ENCODE results near the gene KCNMA1. TPM values are rescaled to one million over a fixed set of nuclear protein-coding genes. Genes with fewer than 3 reads are reported as not detected.

The KCNMA1 gene
- total and polyA plus RNA-seq, 10 donors: 9.3 to 114 (median 51.5) TPM

- H3K4me1 ChIP-seq: no peaks in the 10 kb centered on the region
- no peak overlapping the region for H3K27ac ChIP-seq
- WGBS, 5 donors: 69 to 85% (median 78%) methylated on average over 5 of the region's 5 CpGs
- intact Hi-C loops (cut with DNase I; ENCODE audit: low total_unique reads): no loop called here
- DNase-seq: no peak
- TF ChIP-seq POLR2A (IDR thresholded peaks at IDR 0.05) (no peak), POLR2AphosphoS5 (IDR thresholded peaks at IDR 0.05) (no peak), CTCF (IDR thresholded peaks at IDR 0.05 in 8 of 11, conservative IDR thresholded peaks at IDR 0.05 in 3 of 11) (no peak)
- H3K36me3 ChIP-seq: no peaks in the 10 kb centered on the region
- H3K4me3 ChIP-seq: no peak overlapping the region
- H3K27me3 ChIP-seq (replicated peaks in 1 of 7): no peaks in the 10 kb centered on the region
- H3K9me3 ChIP-seq: peaks cover 0 to 16% (median 3%) of the 10 kb centered on the region in 8 donors
Measured at GRCh38 chr10:76892766-76893479, 744.7 kb downstream of the KCNMA1 start.

GRCh38 chr10:76887223-76888010 is 750.2 kb downstream of the KCNMA1 start:
- H3K4me1 ChIP-seq: peaks cover 0 to 20% (median 8%) of the 10 kb centered on the region in 6 donors
- intact Hi-C loops (cut with DNase I; ENCODE audit: low total_unique reads): no loop called here
- 91 to 94% (median 93%) methylated on average over 19 of the region's 19 CpGs for WGBS, 5 donors
- H3K36me3 ChIP-seq: no peaks in the 10 kb centered on the region
- no peak for TF ChIP-seq POLR2A (IDR thresholded peaks at IDR 0.05)
- no peak for TF ChIP-seq CTCF (IDR thresholded peaks at IDR 0.05 in 8 of 11, conservative IDR thresholded peaks at IDR 0.05 in 3 of 11)
- no peak for TF ChIP-seq POLR2AphosphoS5 (IDR thresholded peaks at IDR 0.05)
- H3K9me3 ChIP-seq: no peaks in the 10 kb centered on the region
- H3K27ac ChIP-seq: no peak overlapping the region
- DNase-seq: no peak
- no peaks in the 10 kb centered on the region for H3K27me3 ChIP-seq (replicated peaks in 1 of 7)
- no peak overlapping the region for H3K4me3 ChIP-seq

GRCh38 chr10:76885816-76886215 is 751.8 kb downstream of the KCNMA1 start:
- Histone ChIP-seq H3K27ac (no peak overlapping the region), H3K36me3 (no peaks in the 10 kb centered on the region), H3K4me3 (no peak overlapping the region), H3K27me3 (replicated peaks in 1 of 7) (no peaks in the 10 kb centered on the region), H3K4me1 (peaks cover 0 to 32% (median 12%) of the 10 kb centered on the region in 6 donors), H3K9me3 (no peaks in the 10 kb centered on the region)
- intact Hi-C loops (cut with DNase I; ENCODE audit: low total_unique reads): no loop called here
- WGBS, 5 donors: 75 to 83% (median 81%) methylated on average over 4 of the region's 4 CpGs
- TF ChIP-seq POLR2AphosphoS5 (IDR thresholded peaks at IDR 0.05): no peak
- TF ChIP-seq CTCF (IDR thresholded peaks at IDR 0.05 in 8 of 11, conservative IDR thresholded peaks at IDR 0.05 in 3 of 11): no peak
- TF ChIP-seq POLR2A (IDR thresholded peaks at IDR 0.05): no peak
- no peak for DNase-seq

- no peak for DNase-seq
Measured at GRCh38 chr10:76884673-76885275, 752.8 kb downstream of the KCNMA1 start.

More at GRCh38 chr10:76884673-76885275, 752.8 kb downstream of the KCNMA1 start:
- Histone ChIP-seq H3K4me3 (no peak overlapping the region), H3K36me3 (no peaks in the 10 kb centered on the region), H3K4me1 (peaks cover 0 to 32% (median 12%) of the 10 kb centered on the region in 6 donors), H3K27me3 (replicated peaks in 1 of 7) (no peaks in the 10 kb centered on the region), H3K9me3 (no peaks in the 10 kb centered on the region), H3K27ac (no peak overlapping the region)
- no peak for TF ChIP-seq CTCF (IDR thresholded peaks at IDR 0.05 in 8 of 11, conservative IDR thresholded peaks at IDR 0.05 in 3 of 11)
- no peak for TF ChIP-seq POLR2AphosphoS5 (IDR thresholded peaks at IDR 0.05)
- TF ChIP-seq POLR2A (IDR thresholded peaks at IDR 0.05): no peak
- intact Hi-C loops (cut with DNase I; ENCODE audit: low total_unique reads): no loop called here
- WGBS, 5 donors: 83 to 93% (median 86%) methylated on average over 4 of the region's 4 CpGs
